Heart left ventricle (tissue), 16 donors: ENCODE data around the gene FAM24A. TPM values are rescaled to one million over a fixed set of nuclear protein-coding genes. Genes with fewer than 3 reads are reported as not detected.

Experiments
- ATAC-seq, 4 donors: fragments of 200-7000 bp; cut with Tn5 transposase; one replicate each; pipeline ENCODE4 v1.9.1; 2020 to 2022; ENCODE audit warnings: moderate library complexity in 4 of 4, mild to moderate bottlenecking in 3 of 4, moderate number of reproducible peaks in 1 of 4
- DNase-seq, 5 donors: peaks; one replicate each; pipeline ENCODE4 v3.0.0-alpha.2; 2020
- H3K27ac ChIP-seq, 12 donors: fragments of 200-600 bp; sonication (generic) in 4 of 12; one replicate each; pipeline versions ENCODE4 v1.5.0 to v1.8.0; 2016 to 2022; ENCODE audit warnings: mild to moderate bottlenecking in 2 of 12
- H3K27me3 ChIP-seq, 9 donors: fragments of 200-600 bp; sonication (generic) in 2 of 9; one replicate each; pipeline versions ENCODE4 v1.5.1 to v1.8.0; 2016 to 2022; ENCODE audit warnings: mild to moderate bottlenecking in 3 of 9
- H3K36me3 ChIP-seq, 9 donors: fragments of 200-600 bp; sonication (generic) in 2 of 9; one replicate each; pipeline versions ENCODE4 v1.5.0 to v1.8.0; 2018 to 2022; ENCODE audit warnings: mild to moderate bottlenecking in 2 of 9
- H3K4me1 ChIP-seq, 12 donors: fragments of 200-600 bp; sonication (generic) in 4 of 12; one replicate each; pipeline versions ENCODE4 v1.5.0 to v1.8.0; 2016 to 2022; ENCODE audit warnings: mild to moderate bottlenecking in 3 of 12
- H3K4me3 ChIP-seq, 12 donors: fragments of 200-600 bp; sonication (generic) in 4 of 12; one replicate each; pipeline versions ENCODE4 v1.5.0 to v1.8.0; 2017 to 2022; ENCODE audit warnings: mild to moderate bottlenecking in 9 of 12, moderate library complexity in 4 of 12
- H3K9me3 ChIP-seq, 12 donors: fragments of 200-600 bp; sonication (generic) in 4 of 12; one replicate each; pipeline versions ENCODE4 v1.5.0 to v1.8.0; 2016 to 2022; ENCODE audit warnings: mild to moderate bottlenecking in 1 of 12
- POLR2A ChIP-seq, 2 donors: fragments of 450-650 bp; IDR thresholded peaks; one replicate each; pipeline ENCODE4 v1.6.1; 2017; ENCODE audit warnings: antibody characterized with exemption in 2 of 2, mild to moderate bottlenecking in 2 of 2, moderate library complexity in 2 of 2
- WGBS, 4 donors: extraction: QIAGEN DNeasy Blood & Tissue Kit in 2 of 4; methylation state at CpG; one replicate each; pipeline versions ENCODE4 v1.1.5 to v1.1.7; 2013 to 2018; 5-methylcytosine and 5-hydroxymethylcytosine counted together
- intact Hi-C, 10 donors: fragments of 100-400 bp; cut with DNase I; formaldehyde crosslinking; loops; one replicate each; pipeline versions ENCODE4 v1.11.1 to v1.14.2; 2022
- long read RNA-seq, 3 donors: library from polyadenylated mRNA; unstranded; transcript quantifications; one replicate each; pipeline ENCODE4 v2.0.0, GENCODE V29; 2020 to 2021
- polyA plus RNA-seq, 2 donors: library from polyadenylated mRNA; stranded (reverse); fragments of 200-250 nt; gene quantifications; one replicate each; pipeline ENCODE4 v1.2.3, GENCODE V29; 2013
- total RNA-seq, 9 donors: library from RNA; depleted of rRNA in 2 of 9; stranded (reverse); fragments of >200 nt in 2 of 9; fragmentation: NEBNext Ultra II Directional in 3 of 9; extraction: Animal tissue kit (Norgen Biotek cat#: 25700) in 3 of 9; gene quantifications; one replicate each; pipeline versions ENCODE4 v1.1.0 to v1.2.4, GENCODE V29; 2016 to 2023
- TF ChIP-seq, protein P1 (sequence below), 12 donors: fragments of 200-600 bp; sonication (generic) in 4 of 12; IDR thresholded peaks; one replicate each; pipeline versions ENCODE4 v1.5.0 to v1.8.0; 2018 to 2022; ENCODE audit warnings: antibody characterized with exemption in 12 of 12, mild to moderate bottlenecking in 5 of 12
- donor health status: ischemic (EF 13 %, LVEDD 7.1; RV severe dilation, severe dysfunction).
- donor health status: healthy with polysubstance abuse.
- donor health status: DM: no; HTN: yes; CAD: no.
- donor health status: DM: no; HTN: no; CAD: no.
- donor health status: ischemic (EF 25% LVEDD 6.9; RV normal size, moderate dysfunction).
- donor health status: ischemic (EF 25% LVEDD 5.7; RV mildly dilated, moderate dysfunction).
- donor health status: healthy.
- donor health status: DM: yes; HTN: yes; CAD: no.
- donor health status: ischemic (EF 35%, LVEDD 5.7; RV mildly dilated, moderate dysfunction).
- donor health status: nonischemic (EF 11% LVEDD 7.7; RV severe dilation, severe dysfunction).
- donor health status: DM: yes; HTN: yes; CAD: no.
- donor health status: PGD.
- donor health status: ischemic (EF 29% LVEDD 5.4; RV normal size, mild dysfunction).
- donor health status: nonischemic (EF 23%, LVEDD 6.1; RV moderate dilation, normal function).

FAM24A gene
- total RNA-seq (not detected), polyA plus RNA-seq (not detected)
- long read RNA-seq, donor 1: 0 reads
- long read RNA-seq, donor 2: 0 reads
- long read RNA-seq, donor 3: 0 reads

GRCh38 chr10:122910310-122910709 lies at the start of gene FAM24A:
Gene FAM24A, plus strand, starts transcription at chr10:122910610. Its CDS starts 1,025 bp downstream, at chr10:122911635.
- ATAC-seq (no peak), DNase-seq (no peak)
- WGBS, 4 donors: 58 to 63% (median 60%) methylated on average over 1 of the region's 1 CpG
- Histone ChIP-seq H3K9me3 (no peaks in the 10 kb centered on the region), H3K36me3 (no peaks in the 10 kb centered on the region), H3K27me3 (peaks cover 0 to 6% (median 0%) of the 10 kb centered on the region in 9 donors), H3K4me1 (no peaks in the 10 kb centered on the region), H3K4me3 (no peak within 1 kb of the TSS), H3K27ac (no peak within 1 kb of the TSS)
- intact Hi-C loops: no loop called here
- TF ChIP-seq, protein P1, sequence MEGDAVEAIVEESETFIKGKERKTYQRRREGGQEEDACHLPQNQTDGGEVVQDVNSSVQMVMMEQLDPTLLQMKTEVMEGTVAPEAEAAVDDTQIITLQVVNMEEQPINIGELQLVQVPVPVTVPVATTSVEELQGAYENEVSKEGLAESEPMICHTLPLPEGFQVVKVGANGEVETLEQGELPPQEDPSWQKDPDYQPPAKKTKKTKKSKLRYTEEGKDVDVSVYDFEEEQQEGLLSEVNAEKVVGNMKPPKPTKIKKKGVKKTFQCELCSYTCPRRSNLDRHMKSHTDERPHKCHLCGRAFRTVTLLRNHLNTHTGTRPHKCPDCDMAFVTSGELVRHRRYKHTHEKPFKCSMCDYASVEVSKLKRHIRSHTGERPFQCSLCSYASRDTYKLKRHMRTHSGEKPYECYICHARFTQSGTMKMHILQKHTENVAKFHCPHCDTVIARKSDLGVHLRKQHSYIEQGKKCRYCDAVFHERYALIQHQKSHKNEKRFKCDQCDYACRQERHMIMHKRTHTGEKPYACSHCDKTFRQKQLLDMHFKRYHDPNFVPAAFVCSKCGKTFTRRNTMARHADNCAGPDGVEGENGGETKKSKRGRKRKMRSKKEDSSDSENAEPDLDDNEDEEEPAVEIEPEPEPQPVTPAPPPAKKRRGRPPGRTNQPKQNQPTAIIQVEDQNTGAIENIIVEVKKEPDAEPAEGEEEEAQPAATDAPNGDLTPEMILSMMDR (IDR thresholded peaks at IDR 0.05): no peak
- no peak for TF ChIP-seq POLR2A (IDR thresholded peaks at IDR 0.05)

GRCh38 chr10:122861711-122862161 lies 48.7 kb upstream of the FAM24A start:
- DNase-seq: no peak
- intact Hi-C loops: no loop called here
- no peaks in the 10 kb centered on the region for H3K9me3 ChIP-seq
- H3K27me3 ChIP-seq: no peaks in the 10 kb centered on the region
- no peaks in the 10 kb centered on the region for H3K36me3 ChIP-seq
- H3K27ac ChIP-seq: no peak overlapping the region
- no peak overlapping the region for H3K4me3 ChIP-seq
- TF ChIP-seq POLR2A (IDR thresholded peaks at IDR 0.05): no peak
- TF ChIP-seq, protein P1 (IDR thresholded peaks at IDR 0.05): no peak
- ATAC-seq: no peak
- WGBS, 4 donors: 19 to 31% (median 27%) methylated on average over 1 of the region's 1 CpG
- peaks cover 0 to 4% (median 0%) of the 10 kb centered on the region in 12 donors for H3K4me1 ChIP-seq

- Histone ChIP-seq H3K27me3 (no peaks in the 10 kb centered on the region), H3K36me3 (no peaks in the 10 kb centered on the region), H3K4me1 (peaks cover 0 to 4% (median 0%) of the 10 kb centered on the region in 12 donors), H3K4me3 (no peak overlapping the region), H3K9me3 (no peaks in the 10 kb centered on the region), H3K27ac (no peak overlapping the region)
- intact Hi-C loops: no loop called here
- TF ChIP-seq POLR2A (IDR thresholded peaks at IDR 0.05): no peak
- TF ChIP-seq, protein P1 (IDR thresholded peaks at IDR 0.05): no peak
- no peak for ATAC-seq
- DNase-seq: no peak
- 84 to 91% (median 87%) methylated on average over 2 of the region's 2 CpGs for WGBS, 4 donors
Observed at GRCh38 chr10:122863216-122864193, 46.9 kb upstream of the FAM24A start.

GRCh38 chr10:122864194-122864592 lies 46.2 kb upstream of the FAM24A start:
- Histone ChIP-seq H3K4me1 (peaks cover 0 to 4% (median 0%) of the 10 kb centered on the region in 12 donors), H3K27ac (no peak overlapping the region), H3K4me3 (no peak overlapping the region), H3K27me3 (no peaks in the 10 kb centered on the region), H3K9me3 (no peaks in the 10 kb centered on the region), H3K36me3 (no peaks in the 10 kb centered on the region)
- no peak for TF ChIP-seq POLR2A (IDR thresholded peaks at IDR 0.05)
- TF ChIP-seq, protein P1 (IDR thresholded peaks at IDR 0.05): no peak
- WGBS, 4 donors: 92 to 96% (median 94%) methylated on average over 2 of the region's 2 CpGs
- intact Hi-C loops: no loop called here
- DNase-seq (no peak), ATAC-seq (no peak)
